Measurements from ENCODE around the gene PIK3AP1.
A peak's percentile ranks its signal among the peaks of the same experiment; 100 is the strongest.
"Not testable (repeated sequence)": the region's sequence is repeated elsewhere in the genome, so short reads cannot be mapped to it uniquely, and the experiment has no call there.

PIK3AP1 gene

GRCh38 chr10:96719850-96720421 is 378 bp downstream of the PIK3AP1 start:
- peak; percentile 94 for DNase-seq

- peak; percentile 64 for DNase-seq
These were observed 1.1 kb downstream of the PIK3AP1 start for GRCh38 chr10:96719200-96719599.

GRCh38 chr10:96718304-96718990 is 1.9 kb downstream of the PIK3AP1 start:
- peak; percentile 71 for DNase-seq

GRCh38 chr10:96716390-96716789 is 3.9 kb downstream of the PIK3AP1 start:
- peak; percentile 65 for DNase-seq

GRCh38 chr10:96714746-96715255 is 5.5 kb downstream of the PIK3AP1 start:
- DNase-seq = no peak

GRCh38 chr10:96714031-96714590 is 6.2 kb downstream of the PIK3AP1 start:
- DNase-seq = no peak

- DNase-seq = no peak
These were observed 7.5 kb downstream of the PIK3AP1 start for GRCh38 chr10:96712662-96713271.

- no peak for DNase-seq
These were observed 9.1 kb downstream of the PIK3AP1 start for GRCh38 chr10:96711048-96711728.

- no peak for DNase-seq
These were observed 10.8 kb downstream of the PIK3AP1 start for GRCh38 chr10:96709525-96709924.

- no peak for DNase-seq
These were observed 11.3 kb downstream of the PIK3AP1 start for GRCh38 chr10:96708996-96709395.

GRCh38 chr10:96708456-96708855 is 11.9 kb downstream of the PIK3AP1 start:
- DNase-seq = peak; percentile 76

- no peak for DNase-seq
These were observed 13.9 kb downstream of the PIK3AP1 start for GRCh38 chr10:96706331-96706853.

GRCh38 chr10:96705134-96705533 is 15.2 kb downstream of the PIK3AP1 start:
- DNase-seq = peak; percentile 86

- DNase-seq = peak; percentile 55
These were observed 15.8 kb downstream of the PIK3AP1 start for GRCh38 chr10:96704563-96704962.

GRCh38 chr10:96703358-96703757 is 17.0 kb downstream of the PIK3AP1 start:
- peak; percentile 31 for DNase-seq

- no peak for DNase-seq
These were observed 19.0 kb downstream of the PIK3AP1 start for GRCh38 chr10:96701265-96701664.

- DNase-seq = no peak
These were observed 19.8 kb downstream of the PIK3AP1 start for GRCh38 chr10:96700374-96701099.

GRCh38 chr10:96699613-96700012 is 20.7 kb downstream of the PIK3AP1 start:
- no peak for DNase-seq

GRCh38 chr10:96698305-96698704 is 22.0 kb downstream of the PIK3AP1 start:
- DNase-seq = not testable (repeated sequence)

GRCh38 chr10:96697438-96697837 is 22.9 kb downstream of the PIK3AP1 start:
- no peak for DNase-seq

GRCh38 chr10:96696845-96697425 is 23.4 kb downstream of the PIK3AP1 start:
- no peak for DNase-seq

Data from OCI-M1 (cell line).